SK-N-SH treated with all-trans-retinoic acid at 6 μM for 48 hours (cell line): ENCODE measurements around the gene MRPL58.

Source experiments
- ATAC-seq: fragments of 200-7000 bp; cut with Tn5 transposase; 3 replicates; pipeline ENCODE4 v1.9.1; 2020; ENCODE audit warnings: mild to moderate bottlenecking, moderate library complexity
- ARNTL ChIP-seq: fragments of 450-650 bp; formaldehyde crosslinking; IDR thresholded peaks from 2 replicates; pipeline ENCODE4 v1.5.0; 2020; ENCODE audit warnings: low read depth, mild to moderate bottlenecking, moderate library complexity, borderline replicate concordance
- CREB5 ChIP-seq: fragments of 250-450 bp; sonication (Bioruptor Pico); IDR thresholded peaks from 2 replicates; pipeline ENCODE4 v1.5.1; 2020; ENCODE audit warnings: low read depth, mild to moderate bottlenecking, moderate library complexity
- CSDC2 ChIP-seq: fragments of 250-450 bp; sonication (Bioruptor Pico); IDR thresholded peaks from 2 replicates; pipeline ENCODE4 v1.5.0; 2020; ENCODE audit warnings: mild to moderate bottlenecking, moderate library complexity
- CSRNP3 ChIP-seq: fragments of 250-450 bp; sonication (Bioruptor Pico); IDR thresholded peaks from 2 replicates; pipeline ENCODE4 v1.5.1; 2021; ENCODE audit warnings: mild to moderate bottlenecking, moderate library complexity
- ESRRG ChIP-seq: fragments of 250-450 bp; sonication (Bioruptor Pico); IDR thresholded peaks from 2 replicates; pipeline ENCODE4 v1.6.1; 2021; ENCODE audit warnings: mild to moderate bottlenecking
- ISL1 ChIP-seq: fragments of 250-450 bp; sonication (Bioruptor Pico); IDR thresholded peaks from 2 replicates; pipeline ENCODE4 v2.1.2; 2022; ENCODE audit warnings: mild to moderate bottlenecking, moderate library complexity
- OSR1 ChIP-seq: fragments of 250-450 bp; sonication (Bioruptor Pico); IDR thresholded peaks from 2 replicates; pipeline ENCODE4 v1.8.0; 2022; ENCODE audit warnings: moderate library complexity, mild to moderate bottlenecking, inconsistent platforms
- PATZ1 ChIP-seq: fragments of 250-450 bp; sonication (Bioruptor Pico); IDR thresholded peaks from 2 replicates; pipeline ENCODE4 v1.8.0; 2020; ENCODE audit warnings: mild to moderate bottlenecking, moderate library complexity, borderline replicate concordance
- POU6F1 ChIP-seq: fragments of 250-450 bp; sonication (Bioruptor Pico); IDR thresholded peaks from 2 replicates; pipeline ENCODE4 v1.8.0; 2021; ENCODE audit warnings: low read depth, mild to moderate bottlenecking, moderate library complexity, borderline replicate concordance
- PPARA ChIP-seq: fragments of 250-450 bp; sonication (Bioruptor Pico); IDR thresholded peaks from 2 replicates; pipeline ENCODE4 v1.5.0; 2020; ENCODE audit warnings: mild to moderate bottlenecking, borderline replicate concordance
- RARB ChIP-seq: fragments of 250-450 bp; sonication (Bioruptor Pico); IDR thresholded peaks from 2 replicates; pipeline ENCODE4 v1.8.0; 2021; ENCODE audit warnings: mild to moderate bottlenecking, moderate library complexity
- SNAI2 ChIP-seq: fragments of 250-450 bp; sonication (Bioruptor Pico); IDR thresholded peaks from 2 replicates; pipeline ENCODE4 v1.5.0; 2020; ENCODE audit warnings: mild to moderate bottlenecking, moderate library complexity
- TCF4 ChIP-seq: fragments of 250-450 bp; sonication (Bioruptor Pico); IDR thresholded peaks from 2 replicates; pipeline ENCODE4 v1.8.0; 2021; ENCODE audit warnings: mild to moderate bottlenecking, moderate library complexity, borderline replicate concordance
- TOX ChIP-seq: fragments of 250-450 bp; sonication (Bioruptor Pico); IDR thresholded peaks from 2 replicates; pipeline ENCODE4 v1.8.0; 2021; ENCODE audit warnings: mild to moderate bottlenecking, moderate library complexity, borderline replicate concordance
- ZC3H10 ChIP-seq: fragments of 250-450 bp; sonication (Bioruptor Pico); IDR thresholded peaks from 2 replicates; pipeline ENCODE4 v1.5.1; 2021; ENCODE audit warnings: mild to moderate bottlenecking, moderate library complexity
- ZFP3 ChIP-seq: fragments of 250-450 bp; sonication (Bioruptor Pico); IDR thresholded peaks from 2 replicates; pipeline ENCODE4 v1.5.0; 2020; ENCODE audit warnings: mild to moderate bottlenecking, moderate library complexity
- ZFP30 ChIP-seq: fragments of 450-650 bp; formaldehyde crosslinking; IDR thresholded peaks from 2 replicates; pipeline ENCODE4 v1.5.0; 2022; ENCODE audit warnings: mild to moderate bottlenecking, moderate library complexity
- ZNF565 ChIP-seq: fragments of 450-650 bp; formaldehyde crosslinking; conservative IDR thresholded peaks from 2 replicates; pipeline ENCODE4 v1.5.0; 2020; ENCODE audit warnings: low read depth, mild to moderate bottlenecking, moderate library complexity
- ZNF70 ChIP-seq: fragments of 450-650 bp; formaldehyde crosslinking; IDR thresholded peaks from 2 replicates; pipeline ENCODE4 v1.5.0; 2020; ENCODE audit warnings: mild to moderate bottlenecking, moderate library complexity
- ZNF8 ChIP-seq: fragments of 450-650 bp; formaldehyde crosslinking; IDR thresholded peaks from 2 replicates; pipeline ENCODE4 v1.5.0; 2020; ENCODE audit warnings: mild to moderate bottlenecking, moderate library complexity

Gene MRPL58

GRCh38 chr17:75012096-75012345 lies 449 bp upstream of the MRPL58 start:
- no peak for ATAC-seq
- no peak for TF ChIP-seq ESRRG

GRCh38 chr17:75013092-75013559 lies 656 bp downstream of the MRPL58 start:
- no peak for TF ChIP-seq RARB (CRISPR knock-in tag)
- TF ChIP-seq ESRRG = 0 out of 2 replicates have a peak, but pooled peaks have one; percentile 29
- TF ChIP-seq, all 23 proteins: peak for 1
- ATAC-seq = peak; percentile 6

GRCh38 chr17:75019146-75019545 lies 6.7 kb downstream of the MRPL58 start:
- no peak for ATAC-seq
- TF ChIP-seq CREB5 (no peak), OSR1 (CRISPR knock-in tag) (no peak), ZFP30 (CRISPR knock-in tag) (no peak), TOX (CRISPR knock-in tag) (no peak), ZC3H10 (CRISPR knock-in tag) (no peak), CSDC2 (CRISPR knock-in tag) (no peak), ZNF565 (CRISPR knock-in tag) (no peak), TCF4 (CRISPR knock-in tag) (no peak), ARNTL (CRISPR knock-in tag) (no peak), SNAI2 (CRISPR knock-in tag) (no peak), CSRNP3 (no peak), POU6F1 (CRISPR knock-in tag) (no peak), ESRRG (no peak), ZFP3 (CRISPR knock-in tag) (no peak), ZNF70 (CRISPR knock-in tag) (no peak), PPARA (CRISPR knock-in tag) (no peak)

- TF ChIP-seq CSDC2 (CRISPR knock-in tag) (no peak), PATZ1 (CRISPR knock-in tag) (no peak), ISL1 (no peak), ARNTL (CRISPR knock-in tag) (no peak), POU6F1 (CRISPR knock-in tag) (no peak)
- no peak for ATAC-seq
Measured at GRCh38 chr17:75019710-75020109, 7.2 kb downstream of the MRPL58 start.

GRCh38 chr17:75020331-75021110 lies 8.1 kb downstream of the MRPL58 start:
- TF ChIP-seq ZNF565 (CRISPR knock-in tag) (no peak), ZNF8 (CRISPR knock-in tag) (no peak), RARB (CRISPR knock-in tag) (no peak), OSR1 (CRISPR knock-in tag) (no peak)
- TF ChIP-seq, all 23 proteins: peak for 0
- no peak for ATAC-seq
